Gastroesophageal sphincter (tissue), 4 donors: ENCODE data around the gene RRP1B. TPM values are rescaled to one million over a fixed set of nuclear protein-coding genes. Genes with fewer than 3 reads are reported as not detected.
A peak's percentile ranks its signal among the peaks of the same experiment; 100 is the strongest.

Experiments
- ATAC-seq: fragments of 150-250 bp; one replicate; pipeline ENCODE4 v1.9.1; 2016; ENCODE audit warnings: mild to moderate bottlenecking, moderate library complexity
- H3K27ac ChIP-seq, 4 donors: fragments of 200-600 bp; sonication (generic) in 3 of 4; 1 replicate in 3 of 4; 2 replicates in 1 of 4; pipeline ENCODE4 v1.5.1; 2016 to 2019
- H3K27me3 ChIP-seq: fragments of 200-600 bp; sonication (generic); one replicate; pipeline ENCODE4 v1.5.1; 2019
- H3K36me3 ChIP-seq, 2 donors: fragments of 200-600 bp; sonication (generic); one replicate each; pipeline ENCODE4 v1.5.1; 2019; ENCODE audit warnings: control low read depth in 1 of 2
- H3K4me1 ChIP-seq, 3 donors: fragments of 200-600 bp; sonication (generic); 1 replicate in 2 of 3; 2 replicates in 1 of 3; pipeline ENCODE4 v1.5.1; 2016 to 2019; ENCODE audit warnings: control low read depth in 2 of 3
- H3K4me3 ChIP-seq, 2 donors: fragments of 200-600 bp; sonication (generic); one replicate each; pipeline ENCODE4 v1.5.1; 2019; ENCODE audit warnings: mild to moderate bottlenecking in 1 of 2, moderate library complexity in 1 of 2
- H3K9me3 ChIP-seq, 3 donors: fragments of 200-600 bp; sonication (generic); one replicate each; pipeline ENCODE4 v1.5.1; 2017 to 2019; ENCODE audit warnings: control low read depth in 2 of 3
- CTCF ChIP-seq, 4 experiments: fragments of 200-600 bp in 2 of 4; fragments of 450-650 bp in 2 of 4; sonication (generic) in 1 of 4; IDR thresholded peaks; one replicate each; pipeline ENCODE4 v1.5.1; 2017 to 2019; ENCODE audit warnings: antibody characterized with exemption in 4 of 4, mild to moderate bottlenecking in 2 of 4, moderate library complexity in 2 of 4
- EP300 ChIP-seq: sonication (generic); formaldehyde crosslinking; IDR thresholded peaks from one replicate; pipeline ENCODE4 v1.6.1; 2017; ENCODE audit warnings: antibody characterized with exemption, mild to moderate bottlenecking
- POLR2A ChIP-seq, 2 donors: fragments of 450-650 bp; IDR thresholded peaks; one replicate each; pipeline ENCODE4 v1.6.1; 2017; ENCODE audit warnings: antibody characterized with exemption in 2 of 2, mild to moderate bottlenecking in 2 of 2, moderate library complexity in 1 of 2
- POLR2AphosphoS5 ChIP-seq: sonication (generic); formaldehyde crosslinking; IDR thresholded peaks from one replicate; pipeline ENCODE4 v1.6.1; 2017; ENCODE audit warnings: antibody characterized with exemption
- WGBS, 2 donors: methylation state at CpG; one replicate each; pipeline ENCODE4 v1.1.5; 2018; ENCODE audit warnings: low coverage in 1 of 2; 5-methylcytosine and 5-hydroxymethylcytosine counted together
- total RNA-seq, 4 donors: library from RNA; depleted of rRNA; stranded (reverse); fragments of >200 nt; gene quantifications; one replicate each; pipeline ENCODE4 v1.1.0, GENCODE V29; 2016

The RRP1B gene
- total RNA-seq, 4 donors from 2014 or later = 17.8 to 23.7 (median 21.2) TPM

GRCh38 chr21:43716376-43717165, 57.2 kb downstream of the RRP1B start:
- Histone ChIP-seq H3K4me1 (peaks cover 0 to 31% (median 21%) of the 10 kb centered on the region in 3 donors), H3K36me3 (no peaks in the 10 kb centered on the region), H3K9me3 (no peaks in the 10 kb centered on the region), H3K27me3 (no peaks in the 10 kb centered on the region), H3K27ac (no peak overlapping the region), H3K4me3 (no peak overlapping the region)
- ATAC-seq = no peak
- WGBS, 2 donors = 82 to 95% methylated on average over 2 to 5 of the region's 12 CpGs
- no peak for TF ChIP-seq CTCF (IDR thresholded peaks at IDR 0.05)
- no peak for TF ChIP-seq EP300
- no peak for TF ChIP-seq POLR2AphosphoS5
- no peak for TF ChIP-seq POLR2A (IDR thresholded peaks at IDR 0.05)

- TF ChIP-seq POLR2AphosphoS5 (no peak), POLR2A (IDR thresholded peaks at IDR 0.05) (no peak), EP300 (no peak), CTCF (IDR thresholded peaks at IDR 0.05) (no peak)
- Histone ChIP-seq H3K9me3 (no peaks in the 10 kb centered on the region), H3K27me3 (no peaks in the 10 kb centered on the region), H3K4me1 (peaks cover 0 to 38% (median 21%) of the 10 kb centered on the region in 3 donors), H3K4me3 (no peak overlapping the region), H3K27ac (no peak overlapping the region), H3K36me3 (no peaks in the 10 kb centered on the region)
- ATAC-seq = no peak
- 88 to 91% methylated on average over 9 to 10 of the region's 13 CpGs for WGBS, 2 donors
Measured at GRCh38 chr21:43717166-43717853, 58.0 kb downstream of the RRP1B start.

- Histone ChIP-seq H3K27ac (peak overlapping the region in 3 of 4 donors; percentile 81 to 87 (median 87)), H3K36me3 (no peaks in the 10 kb centered on the region), H3K27me3 (no peaks in the 10 kb centered on the region), H3K4me3 (peak overlapping the region; percentile 54 to 95), H3K4me1 (peaks cover 0 to 43% (median 21%) of the 10 kb centered on the region in 3 donors), H3K9me3 (no peaks in the 10 kb centered on the region)
- TF ChIP-seq EP300 (no peak), POLR2A (IDR thresholded peaks at IDR 0.05) (no peak), POLR2AphosphoS5 (no peak), CTCF (IDR thresholded peaks at IDR 0.05) (no peak)
- ATAC-seq = no peak
- 40 to 100% methylated on average over 1 to 2 of the region's 70 CpGs for WGBS, 2 donors
Measured at GRCh38 chr21:43717967-43718871, 58.9 kb downstream of the RRP1B start.

GRCh38 chr21:43718872-43719747, 59.8 kb downstream of the RRP1B start, which contains the start of gene PDXK:
Gene PDXK, plus strand, starts transcription at chr21:43719129. Its CDS starts 166 bp downstream, at chr21:43719295.
- no CpG with 5 or more reads among the region's 117 CpGs for WGBS, 2 donors
- TF ChIP-seq EP300 (no peak), POLR2A (IDR thresholded peaks at IDR 0.05) (peak; percentile 67 to 71), CTCF (IDR thresholded peaks at IDR 0.05) (peak in 2 of 4 experiments; percentile 18 to 22), POLR2AphosphoS5 (peak; percentile 58)
- H3K36me3 ChIP-seq = peaks cover 0 to 8% of the 10 kb centered on the region in 2 donors
- H3K9me3 ChIP-seq = no peaks in the 10 kb centered on the region
- H3K4me3 ChIP-seq = peak within 1 kb of the TSS; percentile 54 to 95
- H3K27me3 ChIP-seq = no peaks in the 10 kb centered on the region
- ATAC-seq = peak; percentile 95
- H3K4me1 ChIP-seq = peaks cover 0 to 43% (median 21%) of the 10 kb centered on the region in 3 donors
- H3K27ac ChIP-seq = peak within 1 kb of the TSS; percentile 19 to 87 (median 84)
